Panc1 (cell line): ENCODE data around the gene PTPRA. TPM values are rescaled to one million over a fixed set of nuclear protein-coding genes. Genes with fewer than 3 reads are reported as not detected.

ENCODE experiments used
- ATAC-seq: fragments of 200-7000 bp; cut with Tn5 transposase; 2 replicates; pipeline ENCODE4 v1.9.1; 2020; ENCODE audit warnings: mild to moderate bottlenecking, moderate library complexity
- BruUV-seq: library from RNA; stranded (reverse); fragments of 400-500 nt; replicated peaks from 2 replicates; lab custom pipeline; 2021; lab: Mats Ljungman, UMichigan
- CTCF ChIA-PET: fragments of 300-600 bp; sonication (Branson Sonifier 250); formaldehyde crosslinking; loops from one replicate; lab custom pipeline; 2022; ENCODE audit warnings: antibody characterized with exemption; lab: Charles Lee
- POLR2A ChIA-PET: fragments of 300-600 bp; sonication (Branson Sonifier 250); formaldehyde crosslinking; loops from one replicate; lab custom pipeline; 2022; ENCODE audit warnings: antibody characterized with exemption; lab: Charles Lee
- DNase-seq: peaks from one replicate; pipeline ENCODE4 v3.0.0-alpha.2; 2010; ENCODE audit warnings: low read depth, low spot score
- H3K27ac ChIP-seq: 2 replicates; pipeline ENCODE4 v1.5.1; 2011; ENCODE audit warnings: mild to moderate bottlenecking, low read length, inconsistent platforms
- H3K27me3 ChIP-seq: fragments of 200-500 bp; sonication (Bioruptor generic); 2 replicates; pipeline ENCODE4 v1.6.0; 2014; ENCODE audit warnings: low read length, inconsistent platforms; ENCODE audit not compliant: control insufficient read depth, insufficient read depth
- H3K36me3 ChIP-seq: fragments of 200-500 bp; sonication (Bioruptor generic); 2 replicates; pipeline ENCODE4 v1.5.1; 2014; ENCODE audit warnings: inconsistent platforms, mild to moderate bottlenecking, low read length, moderate library complexity; ENCODE audit not compliant: control insufficient read depth, insufficient read depth
- H3K4me1 ChIP-seq: 2 replicates; pipeline ENCODE4 v1.5.1; 2011; ENCODE audit warnings: inconsistent platforms, mild to moderate bottlenecking, low read length, moderate library complexity; ENCODE audit not compliant: control insufficient read depth, insufficient read depth
- H3K4me3 ChIP-seq, 2 experiments: 2 replicates each; pipeline ENCODE4 v1.5.1; 2011 to 2012; ENCODE audit warnings: low read depth in 2 of 2, low read length in 2 of 2, mild to moderate bottlenecking in 2 of 2, inconsistent platforms in 1 of 2, moderate library complexity in 1 of 2
- H3K9me3 ChIP-seq: fragments of 200-500 bp; sonication (Bioruptor generic); 2 replicates; pipeline ENCODE4 v1.5.1; 2014; ENCODE audit warnings: low read depth, mild to moderate bottlenecking, inconsistent platforms, low read length, moderate library complexity; ENCODE audit not compliant: control insufficient read depth, insufficient read depth
- POLR2AphosphoS5 ChIP-seq: IDR thresholded peaks from 2 replicates; pipeline ENCODE4 v1.6.1; 2012; ENCODE audit warnings: mild to moderate bottlenecking, low read depth, low read length, moderate library complexity
- REST ChIP-seq, 2 experiments: IDR thresholded peaks; 2 replicates each; pipeline ENCODE4 v1.6.1; 2011 to 2012; ENCODE audit warnings: low read depth in 2 of 2, control low read depth in 1 of 2, low read length in 1 of 2, mild to moderate bottlenecking in 1 of 2, moderate library complexity in 1 of 2; ENCODE audit not compliant: insufficient read depth in 1 of 2
- SIN3A ChIP-seq: IDR thresholded peaks from 2 replicates; pipeline ENCODE4 v1.6.1; 2012; ENCODE audit warnings: low read depth, mild to moderate bottlenecking, low read length, moderate library complexity, borderline replicate concordance; ENCODE audit not compliant: insufficient read depth
- TCF7L2 ChIP-seq: IDR thresholded peaks from 2 replicates; pipeline ENCODE4 v1.6.1; 2011; ENCODE audit warnings: mild to moderate bottlenecking, low read depth, low read length, inconsistent platforms
- in situ Hi-C: cut with HindIII; loops from 2 replicates; pipeline ENCODE4 v1.10.0; 2016; ENCODE audit warnings: low sequenced_read_pairs, low pct_unique_long_range_greater_than_20kb
- intact Hi-C: fragments of 100-400 bp; cut with micrococcal nuclease; formaldehyde crosslinking; loops from one replicate; pipeline ENCODE4 v1.10.0; 2022; ENCODE audit not compliant: unreplicated experiment
- total RNA-seq: library from RNA; stranded (reverse); gene quantifications from one replicate; pipeline ENCODE4 v1.2.1, GENCODE V29; 2021; ENCODE audit not compliant: unreplicated experiment
- TF ChIP-seq, protein P1 (sequence below): fragments of 450-650 bp; IDR thresholded peaks from 2 replicates; pipeline ENCODE4 v1.5.1; 2017; ENCODE audit warnings: mild to moderate bottlenecking

PTPRA gene
- total RNA-seq, 1 experiment from 2014 or later, result 56.6 TPM

GRCh38 chr20:3077618-3078134 is 204.4 kb downstream of the PTPRA start:
- BruUV-seq, result no TSS peak
- H3K27ac ChIP-seq, result no peak overlapping the region
- H3K4me3 ChIP-seq, result no peak overlapping the region
- in situ Hi-C loops (no loop called here), intact Hi-C loops (no loop called here)
- H3K36me3 ChIP-seq, result no peaks in the 10 kb centered on the region
- ChIA-PET POLR2A (no interaction called here), CTCF (interaction anchor here (0.6 kb wide), 1 partner anchor 24 kb away, joined by 3 read pairs; no protein-coding TSS in a partner anchor)
- no peak for ATAC-seq
- TF ChIP-seq, protein P1, sequence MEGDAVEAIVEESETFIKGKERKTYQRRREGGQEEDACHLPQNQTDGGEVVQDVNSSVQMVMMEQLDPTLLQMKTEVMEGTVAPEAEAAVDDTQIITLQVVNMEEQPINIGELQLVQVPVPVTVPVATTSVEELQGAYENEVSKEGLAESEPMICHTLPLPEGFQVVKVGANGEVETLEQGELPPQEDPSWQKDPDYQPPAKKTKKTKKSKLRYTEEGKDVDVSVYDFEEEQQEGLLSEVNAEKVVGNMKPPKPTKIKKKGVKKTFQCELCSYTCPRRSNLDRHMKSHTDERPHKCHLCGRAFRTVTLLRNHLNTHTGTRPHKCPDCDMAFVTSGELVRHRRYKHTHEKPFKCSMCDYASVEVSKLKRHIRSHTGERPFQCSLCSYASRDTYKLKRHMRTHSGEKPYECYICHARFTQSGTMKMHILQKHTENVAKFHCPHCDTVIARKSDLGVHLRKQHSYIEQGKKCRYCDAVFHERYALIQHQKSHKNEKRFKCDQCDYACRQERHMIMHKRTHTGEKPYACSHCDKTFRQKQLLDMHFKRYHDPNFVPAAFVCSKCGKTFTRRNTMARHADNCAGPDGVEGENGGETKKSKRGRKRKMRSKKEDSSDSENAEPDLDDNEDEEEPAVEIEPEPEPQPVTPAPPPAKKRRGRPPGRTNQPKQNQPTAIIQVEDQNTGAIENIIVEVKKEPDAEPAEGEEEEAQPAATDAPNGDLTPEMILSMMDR, result no peak
- TF ChIP-seq REST (IDR thresholded peaks at IDR 0.05; ENCODE audit: insufficient read depth in 1 of 2, low read depth in 2 of 2, low read length in 1 of 2) (no peak), TCF7L2 (no peak), POLR2AphosphoS5 (no peak), SIN3A (no peak)
- DNase-seq, result no peak
- H3K9me3 ChIP-seq, result no peaks in the 10 kb centered on the region
- H3K27me3 ChIP-seq, result no peaks in the 10 kb centered on the region
- H3K4me1 ChIP-seq, result peaks cover 16% of the 10 kb centered on the region

- ATAC-seq, result peak; percentile 88
- POLR2A ChIA-PET, result no interaction called here
Observed at GRCh38 chr20:3080939-3081388, 207.7 kb downstream of the PTPRA start.

More at GRCh38 chr20:3080939-3081388, 207.7 kb downstream of the PTPRA start:
- no TSS peak for BruUV-seq
- CTCF ChIA-PET, result no interaction called here
- H3K9me3 ChIP-seq, result no peaks in the 10 kb centered on the region
- intact Hi-C loops (no loop called here), in situ Hi-C loops (no loop called here)
- H3K27me3 ChIP-seq, result no peaks in the 10 kb centered on the region
- no peak overlapping the region for H3K27ac ChIP-seq
- no peak for DNase-seq
- H3K4me1 ChIP-seq, result peaks cover 16% of the 10 kb centered on the region
- H3K4me3 ChIP-seq, result no peak overlapping the region
- H3K36me3 ChIP-seq, result no peaks in the 10 kb centered on the region
- no peak for TF ChIP-seq TCF7L2
- TF ChIP-seq REST (IDR thresholded peaks at IDR 0.05; ENCODE audit: insufficient read depth in 1 of 2, low read depth in 2 of 2, low read length in 1 of 2), result no peak
- TF ChIP-seq SIN3A, result no peak
- TF ChIP-seq, protein P1, result no peak
- TF ChIP-seq POLR2AphosphoS5, result no peak; the same call in 1 of the 2 replicates
